ENCODE results near the gene HIC1.
A peak's percentile ranks its signal among the peaks of the same experiment; 100 is the strongest.

HIC1 gene

GRCh38 chr17:2082003-2082781, 27.3 kb downstream of the HIC1 start:
- no peak for DNase-seq

GRCh38 chr17:2083613-2084035, 28.7 kb downstream of the HIC1 start:
- DNase-seq: no peak

- no peak for DNase-seq
Measured at GRCh38 chr17:2084036-2084765, 29.3 kb downstream of the HIC1 start.

- DNase-seq: no peak
Measured at GRCh38 chr17:2084766-2085647, 30.1 kb downstream of the HIC1 start.

- DNase-seq: no peak
Measured at GRCh38 chr17:2085648-2085949, 30.7 kb downstream of the HIC1 start.

GRCh38 chr17:2086306-2086705, 31.4 kb downstream of the HIC1 start:
- DNase-seq: no peak

GRCh38 chr17:2087597-2088211, 32.8 kb downstream of the HIC1 start:
- peak; percentile 64 for DNase-seq

GRCh38 chr17:2089021-2089422, 34.1 kb downstream of the HIC1 start:
- no peak for DNase-seq

GRCh38 chr17:2090210-2090641, 35.3 kb downstream of the HIC1 start:
- peak; percentile 39 for DNase-seq

GRCh38 chr17:2090804-2091534, 36.1 kb downstream of the HIC1 start:
- no peak for DNase-seq

GRCh38 chr17:2092253-2092652, 37.4 kb downstream of the HIC1 start:
- no peak for DNase-seq

GRCh38 chr17:2093349-2093748, 38.4 kb downstream of the HIC1 start:
- no peak for DNase-seq

GRCh38 chr17:2094891-2095535, 40.1 kb downstream of the HIC1 start:
- no peak for DNase-seq

- DNase-seq: no peak
Measured at GRCh38 chr17:2095536-2095910, 40.6 kb downstream of the HIC1 start.

GRCh38 chr17:2101448-2102257, 46.8 kb downstream of the HIC1 start:
- DNase-seq: peak; percentile 29

- DNase-seq: no peak
Measured at GRCh38 chr17:2102931-2103809, 48.3 kb downstream of the HIC1 start.

GRCh38 chr17:2105663-2106062, 50.8 kb downstream of the HIC1 start:
- no peak for DNase-seq

- DNase-seq: no peak
Measured at GRCh38 chr17:2106308-2106955, 51.5 kb downstream of the HIC1 start.

- DNase-seq: no peak
Measured at GRCh38 chr17:2107050-2107449, 52.1 kb downstream of the HIC1 start.
